Endometrium (tissue), 2 donors: Measurements from ENCODE around the gene PPP3R2.
"Not testable (repeated sequence)": the region's sequence is repeated elsewhere in the genome, so short reads cannot be mapped to it uniquely, and the experiment has no call there.

Source experiments
- FAIRE-seq: peaks from 2 replicates; lab custom pipeline; 2012; peaks lifted over from hg19 to GRCh38; lab: Jason Lieb, UNC
- donor health status: control.
- donor health status: control.

The PPP3R2 gene

DNA sequence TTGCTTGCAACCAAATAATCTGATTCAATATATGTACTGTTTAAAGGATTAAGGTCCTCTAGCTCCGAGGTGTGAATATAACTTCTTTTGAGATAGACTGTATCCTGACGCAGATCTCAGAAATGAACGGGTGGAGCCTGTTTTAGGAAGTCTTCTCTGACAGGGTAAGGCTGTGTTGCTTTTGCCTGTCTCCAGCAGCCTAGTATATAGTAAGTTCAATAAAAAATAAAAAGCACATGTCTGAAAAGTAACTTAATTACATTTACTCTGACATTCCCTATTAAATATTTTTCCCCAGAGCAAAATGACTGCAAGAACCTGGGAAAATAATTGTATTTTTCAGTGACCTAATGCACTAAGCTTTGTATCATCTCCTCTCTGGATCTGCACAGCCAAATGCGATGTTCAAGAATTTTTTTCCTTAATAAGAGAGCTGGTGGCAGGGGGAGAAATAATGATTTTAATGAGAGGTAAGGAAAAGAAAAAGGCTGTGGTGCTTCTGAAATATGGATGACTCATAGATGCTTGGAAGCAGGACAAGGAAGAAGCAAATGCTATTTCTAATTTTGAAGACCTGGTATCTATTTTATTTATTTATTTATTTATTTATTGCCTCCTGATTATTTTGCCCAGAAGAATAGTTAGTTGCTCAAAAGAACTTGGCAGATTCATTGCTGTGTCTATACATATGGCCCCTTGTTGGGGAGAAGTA, 7.3 kb downstream of the PPP3R2 start:
- FAIRE-seq = no peak

DNA sequence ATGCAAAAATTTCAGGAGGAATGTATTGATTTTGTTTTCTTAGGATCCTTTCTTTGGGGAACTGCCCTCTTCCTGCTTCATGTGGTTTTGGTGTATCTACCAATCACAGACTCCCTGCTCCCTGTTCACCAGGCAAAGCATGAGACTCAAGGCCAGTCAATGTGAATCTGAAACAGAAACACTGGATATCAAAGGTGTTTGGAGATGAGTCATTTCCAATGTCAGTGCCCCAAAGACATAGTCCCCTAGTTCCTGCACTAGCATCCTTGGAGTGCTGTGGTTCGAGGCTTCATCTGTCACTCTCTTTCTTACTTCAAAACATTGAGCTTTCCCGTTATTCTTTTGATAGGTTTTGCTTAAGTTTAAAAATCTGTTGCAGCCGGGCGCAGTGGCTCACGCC, 8.1 kb downstream of the PPP3R2 start:
- FAIRE-seq = no peak

DNA sequence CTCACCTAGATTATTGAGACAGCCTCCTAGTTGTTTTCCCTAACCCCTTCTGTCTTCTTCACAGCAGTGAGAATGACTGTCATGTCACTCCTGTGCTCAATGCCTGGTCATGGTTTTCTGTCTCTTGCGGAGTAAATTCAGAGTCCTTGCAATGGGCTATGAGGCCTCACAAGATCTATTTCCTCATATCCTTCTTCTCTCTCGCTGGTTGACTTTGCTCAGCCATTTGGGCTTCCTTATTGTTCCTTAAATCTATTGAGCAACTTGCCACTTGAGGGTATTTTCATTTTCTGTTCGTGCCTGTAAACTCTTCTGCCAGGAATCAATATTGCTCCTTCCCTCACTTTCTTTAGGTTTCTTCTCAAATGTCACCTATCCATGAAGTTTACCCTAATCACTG, 9.0 kb downstream of the PPP3R2 start:
- FAIRE-seq = no peak

DNA sequence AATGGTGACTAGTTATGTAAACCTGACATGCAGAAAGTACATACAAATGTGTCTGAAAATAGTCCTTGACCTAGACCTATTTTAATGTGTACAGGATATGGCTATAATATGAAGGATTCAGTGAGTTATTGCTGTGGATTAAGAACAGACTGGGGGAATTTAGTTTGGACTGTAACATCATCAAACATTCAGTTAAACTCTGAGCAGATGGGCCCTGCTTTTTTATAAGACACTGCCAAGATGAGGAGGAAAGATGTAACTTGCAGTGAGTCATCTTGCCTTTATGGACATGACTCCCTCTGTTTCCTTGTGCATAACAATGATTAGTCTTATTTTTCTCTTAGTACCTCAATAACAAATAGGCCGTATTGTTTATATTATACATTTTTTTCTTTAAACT, 12.2 kb downstream of the PPP3R2 start:
- FAIRE-seq = peak; percentile 96

DNA sequence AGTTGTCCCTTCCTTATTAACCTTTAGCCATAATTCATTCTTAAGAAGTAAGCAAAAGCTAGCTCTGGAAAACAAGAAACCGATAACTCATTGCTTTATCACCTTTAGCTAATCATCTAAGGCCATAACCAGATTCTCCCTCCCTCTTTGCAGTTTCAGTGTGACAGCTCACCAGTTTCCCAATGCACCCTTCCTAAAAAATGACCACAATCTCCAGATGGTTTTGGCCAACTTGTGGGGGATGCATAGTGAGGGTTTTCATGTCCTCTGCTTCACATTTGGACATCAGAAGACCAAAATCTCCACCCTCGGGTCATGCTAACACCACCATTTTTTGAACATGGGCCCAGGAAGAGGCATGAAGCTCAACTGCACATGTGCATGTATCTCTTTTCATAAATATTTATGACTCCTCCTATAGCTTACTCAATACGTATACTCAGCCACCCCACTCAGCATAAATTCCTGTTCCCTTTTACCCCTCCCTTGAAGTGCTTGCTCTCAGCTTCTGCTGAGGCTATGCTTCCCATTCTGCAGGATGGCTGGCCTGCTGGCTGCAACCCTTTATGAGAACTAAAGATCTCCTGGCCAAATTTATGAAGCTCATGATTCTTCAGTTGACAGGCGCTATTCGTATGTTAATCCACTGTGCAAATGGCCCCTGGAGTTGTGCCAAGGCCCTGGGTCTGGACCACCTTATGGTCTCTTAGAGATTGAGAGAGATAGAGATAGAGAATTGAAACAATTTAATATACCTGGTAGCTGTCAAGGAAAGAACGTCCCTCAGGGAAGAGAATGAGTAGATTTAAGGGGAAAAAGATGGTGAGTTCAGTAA, 14.8 kb downstream of the PPP3R2 start:
- FAIRE-seq = no peak

DNA sequence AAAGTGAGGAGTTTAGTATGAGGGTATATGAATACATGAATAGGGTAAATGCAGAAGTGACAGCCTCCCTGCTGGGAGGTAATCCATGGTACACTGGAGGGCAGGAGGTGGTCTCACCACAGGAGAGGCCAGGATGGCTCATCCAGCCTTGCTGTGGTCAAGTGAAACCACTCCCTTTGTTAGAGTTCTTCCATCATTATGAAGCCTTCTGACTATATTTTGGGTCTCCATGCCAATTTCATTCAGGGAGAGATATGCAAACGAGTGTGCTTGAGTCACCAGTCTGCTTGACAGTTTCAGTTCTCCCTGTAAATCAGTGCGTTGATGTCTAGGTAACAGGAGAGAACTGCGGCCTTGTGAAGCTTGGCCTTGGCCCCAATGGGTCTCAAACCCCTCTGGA, 16.4 kb downstream of the PPP3R2 start:
- FAIRE-seq = no peak

DNA sequence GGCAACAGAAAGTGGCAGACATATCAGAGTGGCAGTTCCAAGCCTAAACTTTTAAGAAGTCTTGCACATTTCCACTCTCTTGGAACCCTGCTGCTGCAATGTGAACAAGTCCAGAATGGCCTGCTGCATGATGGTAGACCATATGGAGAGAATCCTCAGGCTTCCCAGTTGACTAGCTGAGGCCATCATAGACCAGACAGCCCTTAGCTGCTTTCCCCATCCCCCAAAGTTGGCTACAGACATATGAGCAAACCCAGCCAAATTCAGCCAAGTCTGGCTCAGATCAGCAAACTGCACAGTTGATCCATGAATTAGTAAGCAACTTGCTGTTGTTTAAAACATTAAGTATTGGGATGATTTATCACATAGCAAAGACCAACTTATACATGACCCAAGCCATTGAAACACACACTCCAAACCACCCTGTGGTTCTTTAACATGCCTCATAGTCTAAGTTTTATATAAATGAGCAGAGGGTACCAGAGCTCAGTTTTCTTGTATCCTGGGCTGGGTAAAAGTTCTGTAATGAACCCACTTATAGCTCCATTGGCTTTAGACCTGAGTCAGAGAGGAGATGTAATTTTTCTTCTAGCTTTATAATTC, 19.9 kb downstream of the PPP3R2 start:
- FAIRE-seq = no peak

DNA sequence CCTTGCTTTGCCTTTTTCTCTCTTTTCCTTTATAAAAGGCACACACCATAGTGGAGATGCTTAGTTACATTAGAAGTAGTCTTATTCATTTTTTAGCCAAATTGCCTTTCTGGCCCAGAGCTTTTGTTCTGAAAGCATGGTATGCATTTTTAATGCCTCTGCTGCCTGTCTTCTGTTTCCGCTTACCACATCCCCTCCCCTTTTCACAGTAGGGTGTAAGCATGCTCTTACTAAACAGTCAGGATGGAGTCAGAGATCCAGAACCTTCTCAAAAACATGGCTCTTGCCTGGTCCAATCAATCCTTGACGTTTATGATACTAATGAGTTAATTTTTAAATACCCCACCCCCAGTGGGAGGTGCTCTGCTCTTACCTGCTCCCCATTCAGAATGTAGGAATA, 22.5 kb downstream of the PPP3R2 start:
- no peak for FAIRE-seq

DNA sequence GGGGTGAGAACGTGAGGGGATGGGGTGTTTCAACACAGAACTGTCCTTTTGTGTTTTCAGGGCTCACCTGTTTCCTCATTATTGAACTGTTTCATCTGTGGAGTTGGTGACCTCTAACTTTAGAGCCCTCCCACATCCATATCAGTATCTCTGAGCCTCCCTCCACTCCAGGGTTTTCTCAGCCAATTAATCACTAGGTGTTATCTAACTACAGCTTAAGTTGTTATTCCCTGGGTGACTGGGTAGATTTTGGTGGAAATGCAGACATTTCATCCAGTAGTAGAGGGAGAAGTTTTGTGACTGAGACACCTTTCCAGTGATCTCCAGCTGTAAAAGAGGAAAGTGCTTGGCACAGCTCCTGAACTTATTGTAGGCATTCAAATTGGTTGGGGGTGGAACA, 23.7 kb downstream of the PPP3R2 start:
- FAIRE-seq = no peak

DNA sequence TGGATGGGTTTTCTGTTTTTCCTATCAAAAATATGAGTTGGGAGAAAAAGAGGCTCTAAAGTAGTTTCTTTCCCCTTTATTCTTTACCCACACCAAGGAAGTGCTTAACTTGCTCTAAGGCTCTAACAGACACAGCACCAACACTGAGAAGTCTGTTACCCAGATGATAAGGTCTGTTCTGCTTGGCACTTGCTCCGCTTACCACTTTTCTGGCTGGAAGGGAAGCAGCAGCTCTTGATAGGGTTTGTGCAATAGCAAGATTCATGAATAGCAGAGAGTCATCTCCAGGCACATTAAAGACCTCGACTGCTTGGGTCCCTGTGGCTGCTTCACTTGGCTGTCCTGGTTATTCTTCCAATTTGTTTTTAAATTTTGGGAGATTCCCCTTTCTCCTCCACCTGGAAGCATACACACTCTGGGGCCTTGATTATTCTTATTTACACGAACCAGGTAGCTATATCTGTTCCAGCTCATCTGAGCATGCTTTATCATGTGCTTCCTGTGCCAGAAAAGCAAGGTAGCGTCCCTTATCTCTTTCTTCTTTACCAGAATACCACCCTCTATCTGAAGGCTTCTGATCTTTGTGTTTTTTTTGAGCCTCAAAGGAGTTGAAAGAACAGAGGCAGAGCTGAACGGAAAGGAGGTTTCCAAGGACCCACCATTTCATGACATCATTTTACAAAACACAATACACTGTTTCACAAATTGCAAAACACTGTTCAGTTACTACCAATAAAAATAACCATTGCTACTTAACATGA, 24.8 kb downstream of the PPP3R2 start:
- FAIRE-seq = no peak

DNA sequence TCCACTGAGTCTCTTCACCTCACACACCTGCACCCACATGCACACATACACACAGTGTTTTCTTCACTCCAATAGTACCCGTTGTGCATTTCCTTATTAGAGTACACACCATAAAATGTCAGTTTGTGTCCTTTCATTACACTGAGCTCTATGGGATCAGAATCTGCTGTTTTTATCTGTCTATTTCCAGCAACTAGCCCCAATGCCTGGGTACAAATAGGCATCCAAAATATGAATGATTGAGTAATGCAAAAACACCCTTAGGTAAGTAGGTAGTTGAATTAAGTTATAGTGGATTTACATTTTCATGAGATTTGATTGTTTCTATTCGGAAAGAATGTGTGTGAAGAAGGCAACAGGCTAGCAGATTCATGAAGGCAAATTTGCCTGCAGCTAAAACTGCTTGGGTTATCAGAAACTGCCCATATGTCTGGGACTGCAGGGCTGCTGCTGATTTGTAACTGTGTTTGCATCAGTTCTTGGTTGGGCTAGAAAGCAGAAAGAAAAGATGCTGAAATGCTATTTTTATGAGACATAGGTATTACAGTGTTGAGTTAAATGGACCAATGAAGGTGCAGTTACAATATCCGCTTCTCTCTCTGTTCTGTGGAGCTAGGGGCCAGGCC, 26.9 kb downstream of the PPP3R2 start:
- no peak for FAIRE-seq

DNA sequence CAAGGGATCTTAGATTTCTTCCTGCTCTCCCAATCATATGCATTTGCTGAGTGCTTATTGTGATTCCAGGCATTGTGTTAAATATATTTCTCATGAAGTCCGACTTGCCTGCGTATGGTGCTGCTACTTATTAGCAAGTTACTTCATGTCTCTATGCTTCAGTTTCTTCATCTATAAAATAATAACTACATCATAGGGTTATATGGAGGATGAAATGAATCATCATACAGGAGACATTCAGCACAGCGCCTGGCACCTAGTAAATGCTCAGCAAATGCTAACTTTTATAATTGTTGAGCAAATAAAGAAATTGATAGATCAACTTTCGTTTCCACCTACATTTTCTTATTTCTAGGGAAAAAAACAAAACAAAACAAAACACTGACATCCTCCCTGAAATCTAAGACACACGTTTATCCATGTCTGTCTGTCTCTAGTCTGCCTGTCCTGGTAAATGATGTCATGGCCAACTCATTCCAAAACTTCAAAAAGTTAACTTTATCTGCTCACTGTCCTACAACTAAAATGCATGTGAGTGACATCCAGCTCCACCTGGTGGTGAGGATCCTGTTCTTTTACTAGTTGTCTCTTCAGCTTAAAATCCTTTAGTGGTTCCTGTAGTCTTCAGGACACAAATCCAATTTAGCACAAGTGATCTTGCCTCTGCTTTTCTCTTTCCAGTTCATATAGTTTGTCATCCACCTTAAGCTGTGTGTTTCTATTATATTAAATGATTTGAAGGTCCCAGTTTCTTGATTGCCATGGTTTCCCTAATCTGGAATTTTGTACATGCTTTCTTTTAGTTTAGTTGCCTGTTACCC, 27.7 kb downstream of the PPP3R2 start:
- FAIRE-seq = no peak

DNA sequence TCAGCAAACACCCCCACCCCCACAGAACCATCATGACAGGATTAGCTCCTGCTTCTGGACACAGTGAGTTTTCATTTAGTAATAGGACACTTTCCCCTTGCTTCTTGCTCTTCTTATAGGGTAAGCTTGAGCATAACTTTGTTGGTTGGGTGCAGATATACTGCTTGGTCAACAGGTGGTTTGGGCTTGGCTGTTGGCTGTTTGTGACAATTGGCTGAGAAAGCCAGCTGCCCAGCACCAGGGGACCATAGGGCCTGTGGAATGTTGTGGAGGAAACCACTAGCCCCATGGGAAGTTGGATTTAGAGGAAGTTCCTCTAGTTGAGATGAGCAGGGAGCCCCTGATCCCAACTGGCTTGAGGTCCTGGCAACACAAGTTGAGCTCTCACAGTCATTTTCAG, 30.5 kb downstream of the PPP3R2 start:
- no peak for FAIRE-seq

DNA sequence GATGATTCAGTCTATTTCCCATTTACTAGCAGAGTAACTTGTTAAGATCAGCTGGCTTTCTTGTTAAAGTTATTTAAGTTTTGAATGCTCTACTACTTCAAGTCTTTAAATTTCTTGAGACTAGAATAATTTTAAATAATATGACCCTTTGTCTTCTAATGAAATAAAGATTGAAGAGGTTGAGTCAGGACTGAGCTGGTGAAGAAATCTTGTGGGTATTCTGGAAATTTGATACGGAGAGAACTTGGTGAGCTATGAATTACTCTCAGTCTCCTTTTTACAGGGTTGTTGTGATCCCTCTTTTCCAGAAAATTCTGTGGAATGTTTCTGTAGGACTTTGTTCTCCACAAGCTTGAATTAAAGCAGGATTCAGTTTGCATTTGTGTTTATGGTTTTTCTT, 31.8 kb downstream of the PPP3R2 start:
- FAIRE-seq = no peak

DNA sequence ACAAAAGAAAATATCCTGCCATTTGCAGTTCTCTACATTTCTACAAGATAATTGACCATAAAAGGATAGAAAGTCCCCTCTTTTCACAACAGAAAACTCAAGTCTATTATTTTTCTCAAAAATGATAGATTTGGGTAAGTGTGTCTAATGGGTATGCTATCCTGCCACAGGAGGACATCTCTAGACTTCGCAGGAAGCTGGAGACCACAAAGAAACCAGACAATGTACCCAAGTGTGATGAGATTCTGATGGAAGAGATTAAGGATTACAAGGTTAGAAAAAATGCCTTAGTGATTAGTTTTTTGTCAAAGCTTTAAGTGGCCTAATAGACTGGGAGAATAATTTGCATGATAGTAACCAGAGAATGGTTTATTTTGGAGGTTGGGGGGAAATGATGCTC, 33.0 kb downstream of the PPP3R2 start:
- FAIRE-seq = no peak

DNA sequence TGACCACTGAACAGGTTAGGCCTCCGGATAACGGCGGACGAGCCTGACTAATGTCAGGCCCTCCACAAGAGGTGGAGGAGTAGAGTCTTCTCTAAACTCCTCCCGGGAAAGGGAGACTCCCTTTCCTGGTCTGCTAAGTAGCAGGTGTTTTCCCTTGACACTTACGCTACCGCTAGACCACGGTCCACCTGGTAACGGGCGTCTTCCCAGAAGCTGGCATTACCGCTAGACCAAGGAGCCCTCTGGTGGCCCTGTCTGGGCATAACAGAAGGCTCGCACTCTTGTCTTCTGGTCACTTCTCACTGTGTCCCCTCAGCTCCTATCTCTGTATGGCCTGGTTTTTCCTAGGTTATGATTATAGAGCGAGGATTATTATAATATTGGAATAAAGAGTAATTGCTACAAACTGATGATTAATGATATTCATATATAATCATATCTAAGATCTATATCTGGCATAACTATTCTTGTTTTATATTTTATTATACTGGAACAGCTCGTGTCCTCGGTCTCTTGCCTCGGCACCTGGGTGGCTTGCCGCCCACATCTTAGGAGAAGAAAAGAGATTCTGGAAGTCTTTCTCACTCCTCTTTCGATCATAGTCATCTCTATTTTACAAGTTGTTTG, 45.2 kb downstream of the PPP3R2 start:
- not testable (repeated sequence) for FAIRE-seq

DNA sequence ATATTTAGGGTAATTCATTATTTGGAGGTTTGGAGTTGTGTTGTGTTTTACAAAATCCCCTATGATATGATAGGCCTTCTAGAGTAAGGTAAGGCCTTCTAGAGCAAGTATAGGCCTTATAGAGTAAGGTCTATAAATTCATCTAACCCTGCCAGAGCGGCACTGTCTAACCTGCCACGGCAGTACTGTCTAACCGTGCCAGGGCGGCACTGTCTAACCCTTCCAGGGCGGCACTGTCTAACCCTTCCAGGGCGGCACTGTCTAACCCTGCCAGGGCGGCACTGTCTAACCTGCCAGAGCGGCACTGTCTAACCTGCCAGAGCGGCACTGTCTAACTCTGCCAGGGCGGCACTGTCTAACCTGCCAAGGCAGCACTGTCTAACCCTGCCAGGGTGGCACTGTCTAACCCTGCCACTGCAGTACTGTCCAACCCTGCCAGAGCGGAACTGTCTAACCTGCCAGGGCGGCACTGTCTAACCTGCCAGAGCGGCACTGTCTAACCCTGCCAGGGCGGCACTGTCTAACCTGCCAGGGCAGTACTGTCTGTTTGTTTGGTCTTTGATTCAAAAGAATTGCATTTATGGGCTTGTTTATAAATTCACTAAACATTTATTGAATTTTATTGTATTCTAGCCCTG, 51.6 kb downstream of the PPP3R2 start:
- FAIRE-seq = no peak
